Measurements from ENCODE around the gene TSEN2.
"Not testable (repeated sequence)": the region's sequence is repeated elsewhere in the genome, so short reads cannot be mapped to it uniquely, and the experiment has no call there.

Gene TSEN2

DNA sequence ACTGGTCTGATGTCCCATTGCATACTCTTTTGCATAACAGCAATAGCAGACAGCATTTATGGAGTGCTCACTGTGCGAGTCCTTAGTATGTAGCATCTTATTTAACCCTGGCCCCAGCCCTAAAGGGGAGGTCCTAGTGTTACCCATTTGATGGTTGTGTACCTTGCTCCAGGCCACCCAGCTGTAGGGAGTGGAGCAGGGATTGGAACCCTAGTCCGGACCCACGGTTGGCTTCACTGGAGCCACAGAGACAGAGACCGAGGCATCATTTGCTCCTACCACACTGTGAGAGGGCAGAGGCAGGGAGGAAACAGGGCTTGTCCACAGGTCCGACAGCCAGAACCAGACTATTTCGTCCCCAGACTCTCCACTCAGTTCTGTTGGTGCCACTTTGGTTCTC is 16.0 kb upstream of the TSEN2 start:
- no peak for FAIRE-seq
- no peak for DNase-seq (ENCODE audit: insufficient read length, low spot score)
- TF ChIP-seq, protein P1, sequence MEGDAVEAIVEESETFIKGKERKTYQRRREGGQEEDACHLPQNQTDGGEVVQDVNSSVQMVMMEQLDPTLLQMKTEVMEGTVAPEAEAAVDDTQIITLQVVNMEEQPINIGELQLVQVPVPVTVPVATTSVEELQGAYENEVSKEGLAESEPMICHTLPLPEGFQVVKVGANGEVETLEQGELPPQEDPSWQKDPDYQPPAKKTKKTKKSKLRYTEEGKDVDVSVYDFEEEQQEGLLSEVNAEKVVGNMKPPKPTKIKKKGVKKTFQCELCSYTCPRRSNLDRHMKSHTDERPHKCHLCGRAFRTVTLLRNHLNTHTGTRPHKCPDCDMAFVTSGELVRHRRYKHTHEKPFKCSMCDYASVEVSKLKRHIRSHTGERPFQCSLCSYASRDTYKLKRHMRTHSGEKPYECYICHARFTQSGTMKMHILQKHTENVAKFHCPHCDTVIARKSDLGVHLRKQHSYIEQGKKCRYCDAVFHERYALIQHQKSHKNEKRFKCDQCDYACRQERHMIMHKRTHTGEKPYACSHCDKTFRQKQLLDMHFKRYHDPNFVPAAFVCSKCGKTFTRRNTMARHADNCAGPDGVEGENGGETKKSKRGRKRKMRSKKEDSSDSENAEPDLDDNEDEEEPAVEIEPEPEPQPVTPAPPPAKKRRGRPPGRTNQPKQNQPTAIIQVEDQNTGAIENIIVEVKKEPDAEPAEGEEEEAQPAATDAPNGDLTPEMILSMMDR (IDR thresholded peaks at IDR 0.05; ENCODE audit: insufficient read depth, missing control alignments): no peak

DNA sequence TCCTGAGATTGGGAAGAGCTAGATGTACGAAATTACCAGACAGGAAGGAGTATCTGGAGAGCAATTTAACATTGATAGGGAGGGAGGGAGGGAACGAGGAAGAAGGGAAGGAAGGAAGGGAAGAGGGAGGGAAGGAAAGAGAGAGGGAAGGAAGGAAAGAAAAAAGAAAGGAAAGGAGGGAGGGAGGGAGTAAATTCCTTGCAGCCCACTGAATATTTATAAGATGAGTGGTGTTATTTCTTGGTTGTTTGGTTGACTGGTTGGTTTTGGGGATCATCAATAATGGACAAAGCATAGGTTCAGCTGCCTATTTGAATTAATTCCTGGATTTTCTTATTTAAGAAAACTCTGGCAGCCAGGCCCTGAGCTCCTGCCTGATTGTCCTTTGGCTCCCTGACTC is 15.5 kb upstream of the TSEN2 start:
- no peak for FAIRE-seq
- TF ChIP-seq, protein P1 (IDR thresholded peaks at IDR 0.05; ENCODE audit: insufficient read depth, missing control alignments): no peak
- no peak for DNase-seq (ENCODE audit: insufficient read length, low spot score)

DNA sequence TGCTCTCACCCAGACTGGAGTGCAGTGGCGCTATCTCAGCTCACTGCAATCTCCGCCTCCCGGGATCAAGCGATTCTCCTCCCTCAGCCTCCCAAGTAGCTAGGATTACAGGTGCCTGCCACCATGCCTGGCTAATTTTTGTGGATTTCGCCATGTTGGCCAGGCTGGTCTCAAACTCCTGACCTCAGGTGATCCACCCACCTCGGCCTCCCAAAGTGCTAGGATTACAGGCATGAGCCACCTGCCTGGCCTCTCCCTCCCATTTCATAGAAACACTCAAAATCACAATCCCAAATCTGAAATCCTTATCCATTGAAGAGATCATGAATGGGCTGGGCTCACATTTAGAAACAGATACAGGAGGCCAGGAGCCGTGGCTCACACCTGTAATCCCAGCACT is 15.1 kb upstream of the TSEN2 start:
- not testable (repeated sequence) for FAIRE-seq; DNase-seq (ENCODE audit: insufficient read length, low spot score)

DNA sequence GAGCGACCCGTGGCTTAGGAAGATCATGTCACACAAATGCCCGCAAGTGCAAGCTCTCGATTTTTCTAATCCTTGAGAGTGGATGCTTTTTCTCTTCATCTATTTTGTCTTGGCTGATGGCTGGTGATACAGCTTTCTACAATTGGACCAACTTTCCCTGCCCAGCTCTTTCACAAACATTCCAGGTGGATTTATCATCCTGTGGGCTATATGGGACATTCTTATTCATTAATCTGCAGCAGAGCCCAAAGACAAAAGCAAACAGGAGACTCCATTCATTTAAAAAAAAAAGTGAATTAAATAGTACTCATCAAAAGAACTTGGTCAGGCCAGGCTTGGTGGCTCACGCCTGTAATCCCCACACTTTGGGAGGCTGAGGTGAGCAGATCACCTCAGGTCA is 14.2 kb upstream of the TSEN2 start:
- DNase-seq (ENCODE audit: insufficient read length, low spot score): no peak
- TF ChIP-seq, protein P1 (IDR thresholded peaks at IDR 0.05; ENCODE audit: insufficient read depth, missing control alignments): no peak
- no peak for FAIRE-seq

DNA sequence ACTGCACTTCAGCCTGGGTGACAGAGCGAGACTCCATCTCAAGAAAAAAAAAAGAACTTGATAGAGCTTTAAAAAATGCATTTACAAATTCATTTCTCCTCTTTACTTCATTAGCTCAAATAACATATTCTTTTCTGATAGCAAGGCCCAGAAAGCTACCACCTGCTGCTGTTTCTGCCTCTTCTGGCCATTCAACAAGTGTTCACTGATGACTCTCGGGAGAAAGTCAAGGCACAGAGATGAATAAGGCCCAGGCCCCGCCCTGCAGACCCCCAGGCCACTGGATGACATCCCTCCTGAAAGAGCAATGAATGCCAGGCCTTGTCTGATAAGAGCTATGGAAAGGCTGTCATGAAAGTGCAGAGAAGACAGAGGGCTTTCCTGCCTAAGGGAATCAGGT is 13.6 kb upstream of the TSEN2 start:
- FAIRE-seq (no peak), DNase-seq (ENCODE audit: insufficient read length, low spot score) (no peak)
- TF ChIP-seq, protein P1 (IDR thresholded peaks at IDR 0.05; ENCODE audit: insufficient read depth, missing control alignments): no peak

DNA sequence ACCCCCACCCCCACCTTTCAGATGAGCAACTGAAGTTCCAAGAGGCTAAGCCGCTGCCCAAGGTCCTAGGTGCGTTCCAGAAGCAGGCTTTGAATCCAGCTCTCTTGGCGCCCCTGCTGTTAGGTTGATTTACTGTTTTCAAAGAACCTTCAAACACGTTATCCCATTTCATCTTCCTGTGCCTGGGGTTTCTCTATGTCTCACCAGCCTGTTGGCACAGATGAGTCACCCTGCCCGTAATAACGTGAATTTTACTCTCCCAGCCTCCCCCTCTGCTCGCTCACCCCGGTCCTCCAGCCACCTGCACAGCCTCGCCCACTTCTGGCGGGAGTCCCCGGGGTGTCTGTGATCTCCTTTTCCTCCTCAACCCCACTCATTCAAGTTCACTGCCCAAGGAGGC is 13.0 kb upstream of the TSEN2 start:
- FAIRE-seq (no peak), DNase-seq (ENCODE audit: insufficient read length, low spot score) (no peak)
- TF ChIP-seq, protein P1 (IDR thresholded peaks at IDR 0.05; ENCODE audit: insufficient read depth, missing control alignments): no peak

DNA sequence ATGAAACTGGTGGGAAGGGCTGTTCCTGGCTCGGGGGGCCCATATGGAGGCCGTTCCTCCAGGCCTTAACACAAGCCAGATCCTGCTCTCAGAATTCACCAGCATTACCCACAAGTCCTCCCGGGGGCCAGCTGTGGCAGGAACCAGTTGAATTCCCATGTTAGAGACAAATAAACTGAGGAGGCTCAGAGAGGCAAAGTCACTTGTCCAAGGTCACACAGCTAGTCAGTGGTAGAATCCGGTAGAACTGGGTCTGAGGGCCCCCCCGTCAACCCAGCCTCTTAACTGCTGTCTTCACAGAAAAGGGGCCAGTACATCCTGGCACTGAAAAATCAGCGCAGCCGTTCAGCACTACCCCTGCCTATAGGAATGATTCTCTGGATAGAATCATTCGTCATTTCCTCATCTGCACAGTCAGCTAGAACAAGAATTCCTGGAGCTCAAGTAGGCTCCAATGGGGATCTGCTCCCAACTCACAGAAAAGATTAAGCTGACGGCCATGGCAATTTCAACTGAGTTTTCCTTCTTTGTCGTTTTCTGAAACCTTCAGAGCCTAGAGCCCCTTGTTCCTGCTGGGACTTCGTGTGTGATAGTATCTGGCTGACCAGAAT is 12.2 kb upstream of the TSEN2 start:
- TF ChIP-seq, protein P1 (IDR thresholded peaks at IDR 0.05; ENCODE audit: insufficient read depth, missing control alignments): no peak
- FAIRE-seq: no peak

DNA sequence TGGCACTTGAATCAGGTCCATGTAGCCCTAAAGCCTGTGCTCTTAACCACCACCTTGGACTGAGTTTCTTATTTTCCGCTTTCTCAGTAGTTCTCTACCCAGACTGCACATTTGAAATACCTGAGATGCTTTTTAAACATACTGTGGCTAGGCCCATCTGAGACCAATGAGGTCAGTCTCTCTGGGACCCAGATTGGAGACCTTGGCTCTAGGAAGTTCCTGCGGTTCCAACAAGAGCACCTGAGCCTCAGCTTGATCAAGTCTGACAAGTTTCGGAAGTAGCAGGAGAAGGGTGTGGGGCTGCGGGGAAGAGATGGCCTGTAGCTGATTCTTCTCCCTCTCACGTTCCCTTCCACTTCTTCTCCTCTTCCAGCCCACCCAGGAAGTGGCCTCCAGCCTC is 11.5 kb upstream of the TSEN2 start:
- TF ChIP-seq, protein P1 (IDR thresholded peaks at IDR 0.05; ENCODE audit: insufficient read depth, missing control alignments): no peak
- DNase-seq (ENCODE audit: insufficient read length, low spot score) (no peak), FAIRE-seq (no peak)

More for the DNA sequence above, 12.2 kb upstream of the TSEN2 start:
- DNase-seq (ENCODE audit: insufficient read length, low spot score): no peak
